C4-2B (cell line): Measurements from ENCODE around the gene CFH.

ENCODE experiments used
- ZFX ChIP-seq: fragments of 450-650 bp; IDR thresholded peaks from 2 replicates; pipeline ENCODE4 v1.6.1; 2017
- TF ChIP-seq, protein P1 (sequence below): fragments of 450-650 bp; conservative IDR thresholded peaks from 2 replicates; pipeline ENCODE4 v1.5.1; 2017; ENCODE audit warnings: mild to moderate bottlenecking

- TF ChIP-seq, protein P1, sequence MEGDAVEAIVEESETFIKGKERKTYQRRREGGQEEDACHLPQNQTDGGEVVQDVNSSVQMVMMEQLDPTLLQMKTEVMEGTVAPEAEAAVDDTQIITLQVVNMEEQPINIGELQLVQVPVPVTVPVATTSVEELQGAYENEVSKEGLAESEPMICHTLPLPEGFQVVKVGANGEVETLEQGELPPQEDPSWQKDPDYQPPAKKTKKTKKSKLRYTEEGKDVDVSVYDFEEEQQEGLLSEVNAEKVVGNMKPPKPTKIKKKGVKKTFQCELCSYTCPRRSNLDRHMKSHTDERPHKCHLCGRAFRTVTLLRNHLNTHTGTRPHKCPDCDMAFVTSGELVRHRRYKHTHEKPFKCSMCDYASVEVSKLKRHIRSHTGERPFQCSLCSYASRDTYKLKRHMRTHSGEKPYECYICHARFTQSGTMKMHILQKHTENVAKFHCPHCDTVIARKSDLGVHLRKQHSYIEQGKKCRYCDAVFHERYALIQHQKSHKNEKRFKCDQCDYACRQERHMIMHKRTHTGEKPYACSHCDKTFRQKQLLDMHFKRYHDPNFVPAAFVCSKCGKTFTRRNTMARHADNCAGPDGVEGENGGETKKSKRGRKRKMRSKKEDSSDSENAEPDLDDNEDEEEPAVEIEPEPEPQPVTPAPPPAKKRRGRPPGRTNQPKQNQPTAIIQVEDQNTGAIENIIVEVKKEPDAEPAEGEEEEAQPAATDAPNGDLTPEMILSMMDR: no peak
- no peak for TF ChIP-seq ZFX
These were observed 49.3 kb downstream of the CFH start for GRCh38 chr1:196701144-196701543.
